H1 (cell line): ENCODE measurements around the gene SHC3. TPM values are rescaled to one million over a fixed set of nuclear protein-coding genes. Genes with fewer than 3 reads are reported as not detected.

Experiments
- CTCF ChIA-PET: fragments of 300-600 bp; sonication (Branson Sonifier 250); formaldehyde crosslinking; loops from one replicate; lab custom pipeline; 2021; ENCODE audit not compliant: partially characterized antibody; lab: Charles Lee
- POLR2A ChIA-PET: fragments of 300-600 bp; sonication (Branson Sonifier 250); formaldehyde crosslinking; loops from one replicate; lab custom pipeline; 2021; ENCODE audit warnings: inconsistent platforms; ENCODE audit not compliant: partially characterized antibody; lab: Charles Lee
- DNase-seq, 2 experiments: peaks; one replicate each; pipeline versions ENCODE4 v3.0.0 to v3.0.0-alpha.2; 2010 to 2022; ENCODE audit warnings: low spot score in 2 of 2, low read depth in 1 of 2, mixed read lengths in 1 of 2
- FAIRE-seq: peaks from 2 replicates; lab custom pipeline; 2011; peaks lifted over from hg19 to GRCh38; lab: Jason Lieb, UNC
- H2AFZ ChIP-seq: 2 replicates; pipeline ENCODE4 v1.8.1; 2012; ENCODE audit warnings: low read length, inconsistent platforms
- H2AK5ac ChIP-seq: 2 replicates; pipeline ENCODE4 v1.6.1; 2013; ENCODE audit warnings: low read depth, low read length
- H2BK120ac ChIP-seq: replicated peaks from 2 replicates; pipeline ENCODE3; 2013; ENCODE audit warnings: low read depth, low read length, inconsistent platforms
- H2BK12ac ChIP-seq: 2 replicates; pipeline ENCODE4 v1.6.1; 2013; ENCODE audit warnings: low read depth, low read length
- H2BK15ac ChIP-seq: 2 replicates; pipeline ENCODE4 v1.6.1; 2013; ENCODE audit warnings: low read length
- H2BK20ac ChIP-seq: 2 replicates; pipeline ENCODE4 v1.6.1; 2013; ENCODE audit warnings: low read length
- H2BK5ac ChIP-seq: 2 replicates; pipeline ENCODE4 v1.6.1; 2013; ENCODE audit warnings: low read depth, low read length
- H3K14ac ChIP-seq: 2 replicates; pipeline ENCODE4 v1.6.1; 2013; ENCODE audit warnings: inconsistent platforms; ENCODE audit not compliant: insufficient read length
- H3K18ac ChIP-seq: 2 replicates; pipeline ENCODE4 v1.6.1; 2013; ENCODE audit warnings: low read length; ENCODE audit errors: extremely low read depth
- H3K23ac ChIP-seq: 2 replicates; pipeline ENCODE4 v1.6.1; 2013; ENCODE audit warnings: inconsistent platforms; ENCODE audit not compliant: insufficient read length
- H3K23me2 ChIP-seq: 2 replicates; pipeline ENCODE4 v1.6.1; 2013; ENCODE audit warnings: low read depth, low read length
- H3K27ac ChIP-seq: 2 replicates; pipeline ENCODE4 v1.6.1; 2011; ENCODE audit warnings: low read depth, low read length, inconsistent platforms
- H3K27me3 ChIP-seq, 4 experiments: replicated peaks in 1 of 4; 1 replicate in 1 of 4; 2 replicates in 3 of 4; pipeline versions ENCODE4 v1.6.1 to v1.8.1; 2011 to 2013; ENCODE audit warnings: low read length in 3 of 4, mild to moderate bottlenecking in 3 of 4, inconsistent platforms in 2 of 4, mixed read lengths in 2 of 4, moderate library complexity in 1 of 4; ENCODE audit not compliant: control insufficient read depth in 3 of 4, insufficient read depth in 3 of 4; ENCODE audit errors: extremely low read depth in 1 of 4
- H3K36me3 ChIP-seq, 4 experiments: 2 replicates each; pipeline versions ENCODE4 v1.6.1 to v1.8.1; 2011 to 2013; ENCODE audit warnings: mild to moderate bottlenecking in 4 of 4, low read length in 3 of 4, moderate library complexity in 2 of 4, control low read depth in 1 of 4, inconsistent platforms in 1 of 4; ENCODE audit not compliant: insufficient read depth in 4 of 4, control insufficient read depth in 2 of 4
- H3K4ac ChIP-seq: replicated peaks from 2 replicates; pipeline ENCODE3; 2013; ENCODE audit warnings: low read length, low read depth, mixed read lengths, inconsistent platforms; ENCODE audit not compliant: insufficient read length
- H3K4me1 ChIP-seq, 4 experiments: replicated peaks in 1 of 4; 1 replicate in 1 of 4; 2 replicates in 3 of 4; pipeline versions ENCODE4 v1.6.1 to v1.8.1; 2011 to 2013; ENCODE audit warnings: low read length in 3 of 4, inconsistent platforms in 2 of 4, mixed read lengths in 1 of 4; ENCODE audit not compliant: insufficient read depth in 4 of 4, control insufficient read depth in 3 of 4
- H3K4me2 ChIP-seq, 2 experiments: 2 replicates each; pipeline versions ENCODE4 v1.6.1 to v1.8.1; 2011 to 2013; ENCODE audit warnings: low read depth in 2 of 2, low read length in 2 of 2, control low read depth in 1 of 2, inconsistent platforms in 1 of 2, mild to moderate bottlenecking in 1 of 2; ENCODE audit not compliant: insufficient read depth in 1 of 2
- H3K4me3 ChIP-seq, 4 experiments: fragments of 200-600, 300-600 bp in 1 of 4; sonication (generic), shearing (Covaris generic), sonication (Bioruptor Twin) in 1 of 4; 2 replicates each; pipeline versions ENCODE4 v1.5.1 to v1.8.1; 2011 to 2016; ENCODE audit warnings: low read length in 4 of 4, low read depth in 3 of 4, control low read depth in 2 of 4, inconsistent platforms in 2 of 4, mild to moderate bottlenecking in 2 of 4, mixed read lengths in 1 of 4, moderate library complexity in 1 of 4; ENCODE audit not compliant: insufficient read depth in 2 of 4; ENCODE audit errors: extremely low read depth in 1 of 4
- H3K56ac ChIP-seq: replicated peaks from 2 replicates; pipeline ENCODE3; 2013; ENCODE audit warnings: low read depth, mild to moderate bottlenecking, mixed read lengths, low read length, inconsistent platforms; ENCODE audit not compliant: insufficient read length
- H3K79me1 ChIP-seq: 2 replicates; pipeline ENCODE4 v1.6.1; 2013; ENCODE audit warnings: low read depth, low read length, control low read depth
- H3K79me2 ChIP-seq, 2 experiments: 2 replicates each; pipeline versions ENCODE4 v1.6.1 to v1.8.1; 2012 to 2013; ENCODE audit warnings: low read length in 2 of 2, mild to moderate bottlenecking in 2 of 2, inconsistent platforms in 1 of 2; ENCODE audit not compliant: insufficient read depth in 2 of 2, control insufficient read depth in 1 of 2
- H3K9ac ChIP-seq, 4 experiments: replicated peaks in 1 of 4; 1 replicate in 1 of 4; 2 replicates in 3 of 4; pipeline versions ENCODE4 v1.6.1 to v1.8.1; 2011 to 2013; ENCODE audit warnings: low read depth in 3 of 4, low read length in 3 of 4, control low read depth in 2 of 4, mild to moderate bottlenecking in 2 of 4, moderate library complexity in 2 of 4, inconsistent platforms in 1 of 4; ENCODE audit errors: extremely low read depth in 1 of 4
- H3K9me3 ChIP-seq, 2 experiments: 2 replicates each; pipeline versions ENCODE4 v1.6.1 to v1.8.1; 2012 to 2013; ENCODE audit warnings: mild to moderate bottlenecking in 2 of 2, moderate library complexity in 2 of 2, control low read depth in 1 of 2, inconsistent platforms in 1 of 2, low read depth in 1 of 2, low read length in 1 of 2, mixed read lengths in 1 of 2; ENCODE audit not compliant: insufficient read depth in 2 of 2
- H4K20me1 ChIP-seq, 2 experiments: replicated peaks in 1 of 2; 2 replicates each; pipeline versions ENCODE3 to v1.8.1; 2011 to 2013; ENCODE audit warnings: inconsistent platforms in 2 of 2, low read length in 2 of 2, mild to moderate bottlenecking in 1 of 2; ENCODE audit not compliant: insufficient read depth in 2 of 2, control insufficient read depth in 1 of 2
- H4K5ac ChIP-seq: 2 replicates; pipeline ENCODE4 v1.6.1; 2013; ENCODE audit warnings: low read length, low read depth, mixed read lengths, inconsistent platforms; ENCODE audit not compliant: insufficient read length
- H4K8ac ChIP-seq: 2 replicates; pipeline ENCODE4 v1.8.0; 2013; ENCODE audit warnings: mild to moderate bottlenecking, moderate library complexity, low read length, inconsistent platforms; ENCODE audit not compliant: insufficient read depth; ENCODE audit errors: extremely low read depth
- H4K91ac ChIP-seq: replicated peaks from 2 replicates; pipeline ENCODE3; 2013; ENCODE audit warnings: low read length, mixed read lengths, inconsistent platforms; ENCODE audit not compliant: insufficient read length
- KDM1A ChIP-seq: fragments of 200-600, 300-600 bp; sonication (generic); IDR thresholded peaks from 2 replicates; pipeline ENCODE4 v1.7.1; 2016; ENCODE audit warnings: mild to moderate bottlenecking, low read length, borderline replicate concordance
- NRF1 ChIP-seq: IDR thresholded peaks from 2 replicates; pipeline ENCODE4 v1.6.1; 2011; ENCODE audit warnings: mild to moderate bottlenecking, low read depth, low read length, improper control_type of control experiment
- POU5F1 ChIP-seq: IDR thresholded peaks from 2 replicates; pipeline ENCODE4 v1.6.1; 2011; ENCODE audit warnings: low read depth, mild to moderate bottlenecking, low read length, moderate library complexity
- RAD21 ChIP-seq, 2 experiments: IDR thresholded peaks in 1 of 2; conservative IDR thresholded peaks in 1 of 2; 2 replicates each; pipeline ENCODE4 v1.6.1; 2011; ENCODE audit warnings: low read depth in 2 of 2, low read length in 2 of 2, improper control_type of control experiment in 1 of 2, inconsistent platforms in 1 of 2, mild to moderate bottlenecking in 1 of 2, moderate library complexity in 1 of 2
- TCF12 ChIP-seq: IDR thresholded peaks from 2 replicates; pipeline ENCODE4 v1.6.1; 2011; ENCODE audit warnings: low read depth, mild to moderate bottlenecking, low read length
- TEAD4 ChIP-seq: IDR thresholded peaks from 2 replicates; pipeline ENCODE4 v1.6.1; 2012; ENCODE audit warnings: low read depth, low read length, inconsistent platforms, mixed read lengths
- WGBS, 2 experiments: shearing (Covaris generic) in 1 of 2; methylation state at CpG; one replicate each; pipeline versions ENCODE4 v1.1.6 to v1.1.7; 2013 to 2015; ENCODE audit warnings: low lambda C conversion rate in 2 of 2, mixed read lengths in 2 of 2, inconsistent platforms in 1 of 2, low coverage in 1 of 2, missing lambda C conversion rate in 1 of 2; ENCODE audit not compliant: insufficient replicate concordance in 2 of 2, insufficient coverage in 1 of 2, insufficient read length in 1 of 2; ENCODE audit errors: extremely low coverage in 1 of 2, missing lambda C conversion rate in 1 of 2; 5-methylcytosine and 5-hydroxymethylcytosine counted together
- polyA plus RNA-seq, 7 experiments: library from polyadenylated mRNA; depleted of rRNA in 3 of 7; stranded (reverse) in 5 of 7; unstranded in 2 of 7; fragments of >200 nt in 5 of 7; fragments of 200-250 nt in 2 of 7; gene quantifications; 1 replicate in 5 of 7; 2 replicates in 1 of 7; 4 replicates in 1 of 7; pipeline versions ENCODE4 v1.2.1 to v1.2.3, GENCODE V29; 2011 to 2013; ENCODE audit warnings: missing spikeins in 2 of 7, mixed read lengths in 2 of 7
- total RNA-seq: library from RNA; stranded (reverse); fragmentation: NEBNext Ultra II Directional; extraction: Animal tissue kit (Norgen Biotek cat#: 25700); gene quantifications from 2 replicates; pipeline ENCODE4 v1.2.1, GENCODE V29; 2021
- TF ChIP-seq, protein P1 (sequence below): IDR thresholded peaks from 2 replicates; pipeline ENCODE4 v1.6.1; 2011; ENCODE audit warnings: low read length, improper control_type of control experiment
- TF ChIP-seq, protein P2 (sequence below): IDR thresholded peaks from 2 replicates; pipeline ENCODE4 v1.6.1; 2012; ENCODE audit warnings: low read length, inconsistent platforms

SHC3 gene
- total and polyA plus RNA-seq, 2 of the 8 experiments (the other 6 are each of a cell fraction or from before 2014, with no cell fraction given): 1.4 to 7.1 TPM

DNA sequence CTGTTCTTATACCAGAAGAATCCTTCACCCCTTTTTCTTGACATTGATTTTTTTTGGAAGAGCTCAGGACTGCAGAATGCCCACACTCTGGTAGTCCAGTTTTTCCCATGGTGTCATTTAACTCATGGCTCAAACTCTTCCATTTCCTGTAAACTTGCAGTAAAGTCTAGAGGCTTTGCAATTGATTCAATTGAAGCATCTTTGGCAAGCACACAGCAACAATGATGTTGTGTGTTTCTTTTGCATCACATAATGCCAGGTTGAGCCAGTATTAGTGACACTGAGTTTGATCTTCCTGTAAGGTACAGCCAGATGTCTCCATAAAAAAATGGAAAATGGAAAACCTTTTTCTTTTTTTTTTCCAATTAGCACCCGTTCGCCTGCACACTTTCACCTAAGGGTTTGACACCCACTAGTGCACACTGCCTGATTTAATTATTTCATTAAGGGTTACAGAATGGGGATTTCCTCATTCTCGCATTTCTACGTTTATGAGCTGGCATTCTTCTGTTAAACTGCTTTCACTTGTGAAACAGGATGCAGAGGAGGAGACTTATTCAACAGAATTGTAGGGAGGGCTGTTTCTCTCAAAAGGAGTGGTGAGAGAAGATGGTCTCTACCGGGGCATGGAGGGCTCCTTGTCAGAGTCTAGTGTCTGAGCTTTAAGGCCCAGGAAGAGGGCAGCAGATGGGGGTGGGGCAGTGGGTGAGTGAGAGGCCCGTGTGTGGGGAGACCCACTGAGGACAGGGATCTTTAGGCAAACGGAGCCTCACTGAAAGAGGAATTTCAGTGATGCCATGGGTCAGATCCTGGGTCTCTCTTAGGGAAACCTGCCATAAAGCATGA, 189.6 kb downstream of the SHC3 start:
- H4K8ac ChIP-seq: no peak overlapping the region
- H2BK15ac ChIP-seq: no peak overlapping the region
- 0 out of 2 replicates have a peak overlapping the region, but pooled peaks have one; percentile 3 for H2BK12ac ChIP-seq
- no peak overlapping the region for H3K14ac ChIP-seq
- H2AK5ac ChIP-seq: peak overlapping the region; percentile 28; the same call in 1 of the 2 replicates
- DNase-seq (no peak), FAIRE-seq (no peak)
- H3K4me2 ChIP-seq: peak overlapping the region in 1 of 2 experiments; percentile 76; a peak in 2 of 4 replicates
- peaks cover 1 to 3% of the 10 kb centered on the region in 2 experiments for H4K20me1 ChIP-seq
- H2BK120ac ChIP-seq: no peak overlapping the region
- ChIA-PET CTCF (interaction anchor here (0.7 to 1.5 kb wide), 5 partner anchors 18 to 394 kb away, joined by 3 to 4 read pairs (median 3); no protein-coding TSS in a partner anchor), POLR2A (interaction anchor here (0.6 kb wide), 1 partner anchor 539 kb away, joined by 3 read pairs; no protein-coding TSS in a partner anchor)
- H3K23ac ChIP-seq: no peak overlapping the region
- H3K9ac ChIP-seq: no peak overlapping the region
- peaks cover 0 to 4% (median 1%) of the 10 kb centered on the region in 4 experiments; a peak in 2 of 7 replicates for H3K27me3 ChIP-seq
- 58% methylated on average over 7 of the region's 7 CpGs; no CpG with 5 or more reads in 1 of the 2 experiments for WGBS, 2 experiments
- no peak overlapping the region for H4K91ac ChIP-seq
- no peak overlapping the region for H3K4me3 ChIP-seq
- no peak overlapping the region for H4K5ac ChIP-seq
- H3K36me3 ChIP-seq: no peaks in the 10 kb centered on the region
- peaks cover 12% of the 10 kb centered on the region for H3K23me2 ChIP-seq
- no peak overlapping the region for H3K56ac ChIP-seq
- no peaks in the 10 kb centered on the region for H3K9me3 ChIP-seq
- no peak overlapping the region for H3K27ac ChIP-seq
- H3K4me1 ChIP-seq: peaks cover 5 to 14% (median 12%) of the 10 kb centered on the region in 4 experiments
- no peak overlapping the region for H2AFZ ChIP-seq
- 0 out of 4 replicates have a peak, but pooled peaks cover 0 to 4% of the 10 kb centered on the region in 2 experiments for H3K79me2 ChIP-seq
- no peak overlapping the region for H2BK5ac ChIP-seq
- no peak overlapping the region for H2BK20ac ChIP-seq
- no peaks in the 10 kb centered on the region for H3K79me1 ChIP-seq
- no peak overlapping the region for H3K18ac ChIP-seq
- H3K4ac ChIP-seq: no peak overlapping the region
- TF ChIP-seq RAD21 (IDR thresholded peaks at IDR 0.05 in 1 of 2, conservative IDR thresholded peaks at IDR 0.05 in 1 of 2; ENCODE audit: low read depth in 2 of 2, low read length in 2 of 2) (no peak), NRF1 (no peak), POU5F1 (no peak), TCF12 (no peak), TEAD4 (no peak), KDM1A (no peak)
- TF ChIP-seq, protein P1, sequence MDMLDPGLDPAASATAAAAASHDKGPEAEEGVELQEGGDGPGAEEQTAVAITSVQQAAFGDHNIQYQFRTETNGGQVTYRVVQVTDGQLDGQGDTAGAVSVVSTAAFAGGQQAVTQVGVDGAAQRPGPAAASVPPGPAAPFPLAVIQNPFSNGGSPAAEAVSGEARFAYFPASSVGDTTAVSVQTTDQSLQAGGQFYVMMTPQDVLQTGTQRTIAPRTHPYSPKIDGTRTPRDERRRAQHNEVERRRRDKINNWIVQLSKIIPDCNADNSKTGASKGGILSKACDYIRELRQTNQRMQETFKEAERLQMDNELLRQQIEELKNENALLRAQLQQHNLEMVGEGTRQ: no peak
- TF ChIP-seq, protein P2, sequence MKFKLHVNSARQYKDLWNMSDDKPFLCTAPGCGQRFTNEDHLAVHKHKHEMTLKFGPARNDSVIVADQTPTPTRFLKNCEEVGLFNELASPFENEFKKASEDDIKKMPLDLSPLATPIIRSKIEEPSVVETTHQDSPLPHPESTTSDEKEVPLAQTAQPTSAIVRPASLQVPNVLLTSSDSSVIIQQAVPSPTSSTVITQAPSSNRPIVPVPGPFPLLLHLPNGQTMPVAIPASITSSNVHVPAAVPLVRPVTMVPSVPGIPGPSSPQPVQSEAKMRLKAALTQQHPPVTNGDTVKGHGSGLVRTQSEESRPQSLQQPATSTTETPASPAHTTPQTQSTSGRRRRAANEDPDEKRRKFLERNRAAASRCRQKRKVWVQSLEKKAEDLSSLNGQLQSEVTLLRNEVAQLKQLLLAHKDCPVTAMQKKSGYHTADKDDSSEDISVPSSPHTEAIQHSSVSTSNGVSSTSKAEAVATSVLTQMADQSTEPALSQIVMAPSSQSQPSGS: no peak
